Mesenchymal stem cell (in vitro differentiated cells and primary cell): ENCODE measurements around the gene ACVRL1.

Source experiments
- DNase-seq: peaks from one replicate; pipeline ENCODE4 v3.0.0-alpha.2; 2013
- H2AFZ ChIP-seq: one replicate; pipeline ENCODE4 v1.6.1; 2013; ENCODE audit warnings: low read depth, mild to moderate bottlenecking, control low read depth, inconsistent platforms, low read length, moderate library complexity
- H2AK5ac ChIP-seq: 2 replicates; pipeline ENCODE4 v1.6.1; 2013; ENCODE audit warnings: low read length, moderate library complexity, mild to moderate bottlenecking, inconsistent platforms; ENCODE audit not compliant: severe bottlenecking
- H2BK120ac ChIP-seq: one replicate; pipeline ENCODE4 v1.6.1; 2013; ENCODE audit warnings: low read depth, mild to moderate bottlenecking, inconsistent platforms, low read length, moderate library complexity
- H2BK12ac ChIP-seq, 2 experiments: one replicate each; pipeline ENCODE4 v1.6.1; 2013; ENCODE audit warnings: inconsistent platforms in 2 of 2, low read length in 2 of 2, mild to moderate bottlenecking in 2 of 2, moderate library complexity in 2 of 2, control low read depth in 1 of 2
- H2BK15ac ChIP-seq: one replicate; pipeline ENCODE4 v1.6.1; 2013; ENCODE audit warnings: mild to moderate bottlenecking, low read depth, inconsistent platforms; ENCODE audit not compliant: poor library complexity, severe bottlenecking
- H2BK5ac ChIP-seq: 2 replicates; pipeline ENCODE4 v1.6.1; 2013; ENCODE audit warnings: low read depth, mild to moderate bottlenecking, low read length, control low read depth, inconsistent platforms; ENCODE audit not compliant: poor library complexity, severe bottlenecking
- H3K14ac ChIP-seq, 2 experiments: one replicate each; pipeline ENCODE4 v1.6.1; 2013; ENCODE audit warnings: inconsistent platforms in 2 of 2, low read length in 2 of 2, control low read depth in 1 of 2, mild to moderate bottlenecking in 1 of 2, moderate library complexity in 1 of 2
- H3K18ac ChIP-seq, 2 experiments: one replicate each; pipeline ENCODE4 v1.6.1; 2013; ENCODE audit warnings: inconsistent platforms in 2 of 2, low read length in 2 of 2, control low read depth in 1 of 2, low read depth in 1 of 2, mild to moderate bottlenecking in 1 of 2
- H3K23ac ChIP-seq, 2 experiments: one replicate each; pipeline ENCODE4 v1.6.1; 2013; ENCODE audit warnings: inconsistent platforms in 2 of 2, low read length in 2 of 2, mild to moderate bottlenecking in 2 of 2, moderate library complexity in 2 of 2, control low read depth in 1 of 2
- H3K27ac ChIP-seq: 2 replicates; pipeline ENCODE4 v1.5.1; 2013; ENCODE audit warnings: mild to moderate bottlenecking, moderate library complexity, low read length, control low read depth, inconsistent platforms; ENCODE audit not compliant: poor library complexity, severe bottlenecking
- H3K27me3 ChIP-seq, 2 experiments: 2 replicates each; pipeline versions ENCODE4 v1.6.1 to v1.7.0; 2013; ENCODE audit warnings: low read length in 2 of 2, mild to moderate bottlenecking in 2 of 2, moderate library complexity in 2 of 2, control low read depth in 1 of 2, inconsistent platforms in 1 of 2; ENCODE audit not compliant: control insufficient read depth in 1 of 2, insufficient read depth in 1 of 2
- H3K36me3 ChIP-seq, 2 experiments: 2 replicates each; pipeline versions ENCODE4 v1.6.1 to v1.7.0; 2013; ENCODE audit warnings: low read length in 2 of 2, control low read depth in 1 of 2, inconsistent platforms in 1 of 2, low read depth in 1 of 2, mild to moderate bottlenecking in 1 of 2; ENCODE audit not compliant: insufficient read depth in 2 of 2, control insufficient read depth in 1 of 2
- H3K4ac ChIP-seq, 2 experiments: one replicate each; pipeline ENCODE4 v1.6.1; 2013; ENCODE audit warnings: inconsistent platforms in 2 of 2, low read length in 2 of 2, mild to moderate bottlenecking in 2 of 2, moderate library complexity in 2 of 2, control low read depth in 1 of 2, low read depth in 1 of 2
- H3K4me1 ChIP-seq: 2 replicates; pipeline ENCODE4 v1.6.1; 2013; ENCODE audit warnings: low read depth, low read length, control low read depth; ENCODE audit not compliant: control insufficient read depth, insufficient read depth
- H3K4me2 ChIP-seq: 2 replicates; pipeline ENCODE4 v1.6.1; 2013; ENCODE audit warnings: low read length, mild to moderate bottlenecking, inconsistent platforms; ENCODE audit not compliant: poor library complexity, severe bottlenecking
- H3K4me3 ChIP-seq, 2 experiments: 2 replicates each; pipeline versions ENCODE4 v1.5.1 to v1.7.0; 2013; ENCODE audit warnings: low read length in 2 of 2, mild to moderate bottlenecking in 2 of 2, control low read depth in 1 of 2, low read depth in 1 of 2; ENCODE audit not compliant: insufficient read depth in 1 of 2
- H3K79me1 ChIP-seq: replicated peaks from 2 replicates; pipeline ENCODE4 v1.6.1; 2013; ENCODE audit warnings: mild to moderate bottlenecking, control low read depth, low read length, inconsistent platforms; ENCODE audit not compliant: poor library complexity, severe bottlenecking
- H3K9ac ChIP-seq: 2 replicates; pipeline ENCODE4 v1.7.0; 2013; ENCODE audit warnings: mild to moderate bottlenecking, low read length, moderate library complexity
- H3K9me3 ChIP-seq: 2 replicates; pipeline ENCODE4 v1.7.0; 2013; ENCODE audit warnings: mild to moderate bottlenecking, low read length; ENCODE audit not compliant: control insufficient read depth
- H4K8ac ChIP-seq: one replicate; pipeline ENCODE4 v1.6.1; 2013; ENCODE audit warnings: inconsistent platforms, mild to moderate bottlenecking, low read length, moderate library complexity
- H4K91ac ChIP-seq: one replicate; pipeline ENCODE4 v1.6.1; 2013; ENCODE audit warnings: mild to moderate bottlenecking, low read length, inconsistent platforms
- WGBS: methylation state at CpG from one replicate; pipeline ENCODE4 v1.1.7; 2013; ENCODE audit warnings: mixed read lengths; 5-methylcytosine and 5-hydroxymethylcytosine counted together

ACVRL1 gene

GRCh38 chr12:51947246-51947996 lies 40.1 kb downstream of the ACVRL1 start:
- no peak for DNase-seq

GRCh38 chr12:51948066-51948465 lies 40.8 kb downstream of the ACVRL1 start:
- H2BK12ac ChIP-seq, result no peak overlapping the region
- H2AK5ac ChIP-seq, result no peak overlapping the region
- no peak overlapping the region for H3K9ac ChIP-seq
- H3K79me1 ChIP-seq, result peaks cover 2% of the 10 kb centered on the region
- H3K4ac ChIP-seq, result no peak overlapping the region
- peaks cover 5 to 16% of the 10 kb centered on the region in 2 experiments for H3K27me3 ChIP-seq
- H2AFZ ChIP-seq, result no peak overlapping the region
- 95% methylated on average over 6 of the region's 6 CpGs for WGBS
- H3K36me3 ChIP-seq, result no peaks in the 10 kb centered on the region
- peaks cover 24% of the 10 kb centered on the region for H3K9me3 ChIP-seq
- H2BK15ac ChIP-seq, result no peak overlapping the region
- peaks cover 7% of the 10 kb centered on the region for H3K4me1 ChIP-seq
- no peak overlapping the region for H3K27ac ChIP-seq
- H4K8ac ChIP-seq, result no peak overlapping the region
- no peak overlapping the region for H3K14ac ChIP-seq
- no peak overlapping the region for H2BK5ac ChIP-seq
- no peak overlapping the region for H3K18ac ChIP-seq
- H3K4me2 ChIP-seq, result no peak overlapping the region
- H4K91ac ChIP-seq, result no peak overlapping the region
- no peak overlapping the region for H3K4me3 ChIP-seq
- DNase-seq, result no peak
- no peak overlapping the region for H2BK120ac ChIP-seq
- no peak overlapping the region for H3K23ac ChIP-seq

More at GRCh38 chr12:51947246-51947996, 40.1 kb downstream of the ACVRL1 start:
- Histone ChIP-seq H3K4ac (no peak overlapping the region), H3K9ac (no peak overlapping the region), H2AK5ac (no peak overlapping the region), H3K4me2 (no peak overlapping the region), H3K23ac (no peak overlapping the region), H3K27ac (no peak overlapping the region), H3K27me3 (peaks cover 5 to 16% of the 10 kb centered on the region in 2 experiments), H2BK15ac (no peak overlapping the region), H3K18ac (no peak overlapping the region), H3K36me3 (no peaks in the 10 kb centered on the region), H2BK5ac (no peak overlapping the region), H3K79me1 (peaks cover 2% of the 10 kb centered on the region), H3K4me1 (peaks cover 5% of the 10 kb centered on the region), H3K14ac (no peak overlapping the region), H2BK12ac (no peak overlapping the region), H2AFZ (no peak overlapping the region), H3K9me3 (peaks cover 26% of the 10 kb centered on the region), H2BK120ac (no peak overlapping the region), H4K8ac (no peak overlapping the region), H4K91ac (no peak overlapping the region), H3K4me3 (no peak overlapping the region)
- 90% methylated on average over 8 of the region's 8 CpGs for WGBS

- Histone ChIP-seq H3K4me3 (no peak overlapping the region), H3K9me3 (peaks cover 10% of the 10 kb centered on the region), H3K27me3 (peaks cover 5 to 16% of the 10 kb centered on the region in 2 experiments), H3K14ac (no peak overlapping the region), H2BK5ac (no peak overlapping the region), H2BK120ac (no peak overlapping the region), H3K18ac (no peak overlapping the region), H3K4ac (no peak overlapping the region), H2AFZ (no peak overlapping the region), H2BK15ac (no peak overlapping the region), H4K8ac (no peak overlapping the region), H2AK5ac (no peak overlapping the region), H3K4me1 (peaks cover 9% of the 10 kb centered on the region), H3K79me1 (peaks cover 2% of the 10 kb centered on the region), H3K4me2 (no peak overlapping the region), H4K91ac (no peak overlapping the region), H3K36me3 (no peaks in the 10 kb centered on the region), H3K23ac (no peak overlapping the region), H2BK12ac (no peak overlapping the region), H3K27ac (no peak overlapping the region), H3K9ac (no peak overlapping the region)
- DNase-seq, result no peak
- WGBS, result 88% methylated on average over 5 of the region's 6 CpGs
Observed at GRCh38 chr12:51949342-51950030, 42.2 kb downstream of the ACVRL1 start.

- H3K14ac ChIP-seq, result peak overlapping the region in 1 of 2 experiments; percentile 77
- H3K9me3 ChIP-seq, result no peaks in the 10 kb centered on the region
- H2BK5ac ChIP-seq, result no peak overlapping the region
- H3K36me3 ChIP-seq, result no peaks in the 10 kb centered on the region
- peak overlapping the region in 1 of 2 experiments; percentile 64 for H2BK12ac ChIP-seq
- peaks cover 9% of the 10 kb centered on the region for H3K4me1 ChIP-seq
- H3K18ac ChIP-seq, result peak overlapping the region in 1 of 2 experiments; percentile 85
- peak overlapping the region; percentile 96 for H3K4me2 ChIP-seq
- no peak overlapping the region for H2AK5ac ChIP-seq
- H4K91ac ChIP-seq, result no peak overlapping the region
- H2BK15ac ChIP-seq, result no peak overlapping the region
- H3K27ac ChIP-seq, result no peak overlapping the region
- H3K23ac ChIP-seq, result peak overlapping the region in 1 of 2 experiments; percentile 77
- peaks cover 3% of the 10 kb centered on the region for H3K79me1 ChIP-seq
- H2AFZ ChIP-seq, result peak overlapping the region; percentile 91
- no peak for DNase-seq
- H3K4ac ChIP-seq, result peak overlapping the region in 1 of 2 experiments; percentile 42
- peak overlapping the region; percentile 87 for H3K9ac ChIP-seq
- H4K8ac ChIP-seq, result no peak overlapping the region
- peak overlapping the region; percentile 64 to 85 for H3K4me3 ChIP-seq
- H2BK120ac ChIP-seq, result no peak overlapping the region
- WGBS, result 0% methylated on average over 5 of the region's 5 CpGs
- peaks cover 5 to 16% of the 10 kb centered on the region in 2 experiments for H3K27me3 ChIP-seq
Observed at GRCh38 chr12:51950682-51951198, 43.4 kb downstream of the ACVRL1 start.
